ENCODE measurements around the gene PRKCE. TPM values are rescaled to one million over a fixed set of nuclear protein-coding genes. Genes with fewer than 3 reads are reported as not detected.
A peak's percentile ranks its signal among the peaks of the same experiment; 100 is the strongest.

PRKCE gene
- polyA plus RNA-seq, 3 donors: 1.3 to 7.7 (median 2.3) TPM

DNA sequence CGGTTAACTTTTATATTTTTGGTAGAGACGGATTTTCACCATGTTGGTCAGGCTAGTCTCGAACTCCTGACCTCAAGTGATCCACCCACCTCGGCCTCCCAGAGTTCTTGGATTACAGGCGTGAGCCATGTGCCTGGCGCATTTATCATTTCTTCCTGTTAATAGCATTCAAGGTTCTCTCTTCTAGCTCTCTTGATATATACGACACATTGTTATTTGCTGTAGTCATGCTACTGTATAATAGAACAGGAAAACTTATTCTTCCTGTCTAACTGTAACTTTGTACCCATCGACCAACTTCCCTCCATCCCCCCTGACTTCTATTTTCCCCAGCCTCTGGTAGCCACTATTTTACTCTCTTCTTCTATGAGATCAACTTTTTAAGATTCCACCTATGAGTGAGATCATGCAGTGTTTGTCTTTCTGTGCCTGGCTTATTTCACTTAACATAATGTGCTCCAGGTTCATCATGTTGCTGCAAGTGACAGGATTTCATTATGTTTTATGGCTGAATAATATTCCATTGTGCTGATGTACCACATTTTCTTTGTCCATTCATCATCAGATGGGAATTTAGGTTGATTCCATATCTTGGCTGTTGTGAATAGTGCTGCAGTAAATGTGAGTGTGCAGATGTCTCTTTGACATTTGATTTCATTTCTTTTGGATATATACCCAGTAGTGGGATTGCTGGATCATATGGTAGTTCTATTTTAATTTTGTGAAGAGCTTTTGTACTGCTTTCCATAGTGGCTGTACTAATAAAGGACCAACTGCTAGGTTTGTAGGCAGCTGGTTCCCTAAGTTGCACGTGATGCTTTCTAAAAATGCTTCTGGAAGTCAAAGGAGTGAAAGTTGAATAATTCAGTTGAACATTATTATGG is 205.2 kb downstream of the PRKCE start:
- Histone ChIP-seq H3K36me3 (replicated peaks in 1 of 2; ENCODE audit: control insufficient read depth in 1 of 2, insufficient read depth in 2 of 2, low read length in 2 of 2) (no peaks in the 10 kb centered on the region), H4K20me1 (ENCODE audit: insufficient read depth, low read length) (no peaks in the 10 kb centered on the region), H3K4me1 (ENCODE audit: control insufficient read depth in 1 of 2, insufficient read depth in 2 of 2, low read length in 2 of 2) (peaks cover 20 to 25% of the 10 kb centered on the region in 2 donors), H3K4me3 (replicated peaks in 1 of 3; ENCODE audit: low read depth in 2 of 3, low read length in 3 of 3) (no peak overlapping the region), H2AFZ (ENCODE audit: insufficient read depth, low read depth, low read length, poor library complexity, severe bottlenecking) (no peak overlapping the region), H3K4me2 (replicated peaks; ENCODE audit: extremely low read depth, low read length, poor library complexity, severe bottlenecking) (no peak overlapping the region), H3K9ac (ENCODE audit: insufficient read depth, low read length, poor library complexity, severe bottlenecking) (no peak overlapping the region), H3K27ac (ENCODE audit: low read depth in 1 of 2, low read length in 2 of 2) (no peak overlapping the region), H3K9me3 (replicated peaks in 1 of 2; ENCODE audit: control insufficient read depth in 1 of 2, insufficient read depth in 1 of 2, low read length in 2 of 2) (no peaks in the 10 kb centered on the region), H3K79me2 (ENCODE audit: insufficient read depth, low read length) (no peaks in the 10 kb centered on the region), H3K27me3 (ENCODE audit: control insufficient read depth in 2 of 2, insufficient read depth in 2 of 2, low read length in 2 of 2) (no peaks in the 10 kb centered on the region)
- H3K4me1 Mint-ChIP-seq: peaks cover 48% of the 10 kb centered on the region
- no peaks in the 10 kb centered on the region for H3K9me3 Mint-ChIP-seq
- H3K4me3 Mint-ChIP-seq: no peak overlapping the region
- DNase-seq: no peak
- intact Hi-C loops (cut with micrococcal nuclease): no loop called here
- WGBS (ENCODE audit: insufficient coverage): 72% methylated on average over 4 of the region's 9 CpGs
- TF ChIP-seq, protein P1, sequence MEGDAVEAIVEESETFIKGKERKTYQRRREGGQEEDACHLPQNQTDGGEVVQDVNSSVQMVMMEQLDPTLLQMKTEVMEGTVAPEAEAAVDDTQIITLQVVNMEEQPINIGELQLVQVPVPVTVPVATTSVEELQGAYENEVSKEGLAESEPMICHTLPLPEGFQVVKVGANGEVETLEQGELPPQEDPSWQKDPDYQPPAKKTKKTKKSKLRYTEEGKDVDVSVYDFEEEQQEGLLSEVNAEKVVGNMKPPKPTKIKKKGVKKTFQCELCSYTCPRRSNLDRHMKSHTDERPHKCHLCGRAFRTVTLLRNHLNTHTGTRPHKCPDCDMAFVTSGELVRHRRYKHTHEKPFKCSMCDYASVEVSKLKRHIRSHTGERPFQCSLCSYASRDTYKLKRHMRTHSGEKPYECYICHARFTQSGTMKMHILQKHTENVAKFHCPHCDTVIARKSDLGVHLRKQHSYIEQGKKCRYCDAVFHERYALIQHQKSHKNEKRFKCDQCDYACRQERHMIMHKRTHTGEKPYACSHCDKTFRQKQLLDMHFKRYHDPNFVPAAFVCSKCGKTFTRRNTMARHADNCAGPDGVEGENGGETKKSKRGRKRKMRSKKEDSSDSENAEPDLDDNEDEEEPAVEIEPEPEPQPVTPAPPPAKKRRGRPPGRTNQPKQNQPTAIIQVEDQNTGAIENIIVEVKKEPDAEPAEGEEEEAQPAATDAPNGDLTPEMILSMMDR (IDR thresholded peaks at IDR 0.05): no peak
- peaks cover 0 to 3% of the 10 kb centered on the region in 2 donors for H3K36me3 Mint-ChIP-seq
- peaks cover 0 to 2% (median 1%) of the 10 kb centered on the region in 3 donors for H3K27me3 Mint-ChIP-seq (ENCODE audit: low read depth in 3 of 3)
- peak overlapping the region in 3 of 7 donors; percentile 43 to 48 (median 44) for H3K27ac Mint-ChIP-seq

DNA sequence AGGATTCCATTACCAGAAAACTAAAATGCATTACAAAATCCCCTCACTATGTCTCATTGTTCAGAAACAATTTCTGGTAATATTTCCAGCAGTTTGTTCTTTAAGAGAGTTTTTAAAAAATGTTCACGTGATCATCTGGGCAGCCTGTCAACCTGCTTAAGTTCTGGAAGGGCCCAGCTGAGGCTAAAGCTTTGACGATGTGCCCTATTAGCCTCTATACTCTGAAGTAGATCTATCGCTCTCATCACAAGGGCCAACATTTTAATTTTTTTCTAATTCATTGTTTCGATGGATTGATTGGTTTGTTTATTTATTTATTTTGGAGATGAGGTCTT is 205.8 kb downstream of the PRKCE start:
- peaks cover 23 to 29% of the 10 kb centered on the region in 2 donors for H3K4me1 ChIP-seq (ENCODE audit: control insufficient read depth in 1 of 2, insufficient read depth in 2 of 2, low read length in 2 of 2)
- no peak overlapping the region for H2AFZ ChIP-seq (ENCODE audit: insufficient read depth, low read depth, low read length, poor library complexity, severe bottlenecking)
- TF ChIP-seq, protein P1 (IDR thresholded peaks at IDR 0.05): no peak
- H3K36me3 Mint-ChIP-seq: no peaks in the 10 kb centered on the region
- H3K27ac ChIP-seq (ENCODE audit: low read depth in 1 of 2, low read length in 2 of 2): no peak overlapping the region
- H3K9me3 Mint-ChIP-seq: no peaks in the 10 kb centered on the region
- peaks cover 0 to 2% (median 1%) of the 10 kb centered on the region in 3 donors for H3K27me3 Mint-ChIP-seq (ENCODE audit: low read depth in 3 of 3)
- H3K4me3 Mint-ChIP-seq: no peak overlapping the region
- no peak for DNase-seq
- H3K79me2 ChIP-seq (ENCODE audit: insufficient read depth, low read length): no peaks in the 10 kb centered on the region
- no peak overlapping the region for H3K4me3 ChIP-seq (replicated peaks in 1 of 3; ENCODE audit: low read depth in 2 of 3, low read length in 3 of 3)
- 83% methylated on average over 1 of the region's 4 CpGs for WGBS (ENCODE audit: insufficient coverage)
- no peak overlapping the region for H3K27ac Mint-ChIP-seq
- H3K4me2 ChIP-seq (replicated peaks; ENCODE audit: extremely low read depth, low read length, poor library complexity, severe bottlenecking): no peak overlapping the region
- no peaks in the 10 kb centered on the region for H3K27me3 ChIP-seq (ENCODE audit: control insufficient read depth in 2 of 2, insufficient read depth in 2 of 2, low read length in 2 of 2)
- no peaks in the 10 kb centered on the region for H4K20me1 ChIP-seq (ENCODE audit: insufficient read depth, low read length)
- intact Hi-C loops (cut with micrococcal nuclease): no loop called here
- H3K9ac ChIP-seq (ENCODE audit: insufficient read depth, low read length, poor library complexity, severe bottlenecking): no peak overlapping the region
- H3K4me1 Mint-ChIP-seq: peaks cover 50% of the 10 kb centered on the region
- no peaks in the 10 kb centered on the region for H3K36me3 ChIP-seq (replicated peaks in 1 of 2; ENCODE audit: control insufficient read depth in 1 of 2, insufficient read depth in 2 of 2, low read length in 2 of 2)
- H3K9me3 ChIP-seq (replicated peaks in 1 of 2; ENCODE audit: control insufficient read depth in 1 of 2, insufficient read depth in 1 of 2, low read length in 2 of 2): no peaks in the 10 kb centered on the region
